Lung (tissue), 16 donors: ENCODE measurements around the gene C3orf52. TPM values are rescaled to one million over a fixed set of nuclear protein-coding genes. Genes with fewer than 3 reads are reported as not detected.
"Not testable (repeated sequence)": the region's sequence is repeated elsewhere in the genome, so short reads cannot be mapped to it uniquely, and the experiment has no call there.

Source experiments
- ATAC-seq: fragments of 200-7000 bp; cut with Tn5 transposase; one replicate; pipeline ENCODE4 v1.9.1; 2020; ENCODE audit warnings: moderate number of reproducible peaks; ENCODE audit not compliant: insufficient read depth, low FRiP score
- DNase-seq, 3 donors: peaks; one replicate each; pipeline ENCODE4 v3.0.0-alpha.2; 2013 to 2017
- H3K27ac ChIP-seq, 2 donors: one replicate each; pipeline ENCODE4 v1.5.1; 2013; ENCODE audit warnings: mild to moderate bottlenecking in 2 of 2, moderate library complexity in 2 of 2, control low read depth in 1 of 2, inconsistent platforms in 1 of 2, low read depth in 1 of 2, low read length in 1 of 2
- H3K27me3 ChIP-seq, 3 donors: one replicate each; pipeline ENCODE4 v1.5.1; 2013; ENCODE audit warnings: low read length in 2 of 3; ENCODE audit not compliant: control insufficient read depth in 3 of 3, insufficient read depth in 3 of 3
- H3K36me3 ChIP-seq, 4 donors: one replicate each; pipeline ENCODE4 v1.5.1; 2013; ENCODE audit warnings: low read length in 4 of 4, mild to moderate bottlenecking in 1 of 4, moderate library complexity in 1 of 4; ENCODE audit not compliant: control insufficient read depth in 4 of 4, insufficient read depth in 4 of 4
- H3K4me1 ChIP-seq, 5 donors: one replicate each; pipeline ENCODE4 v1.5.1; 2013; ENCODE audit warnings: low read length in 5 of 5, mild to moderate bottlenecking in 2 of 5, moderate library complexity in 1 of 5; ENCODE audit not compliant: control insufficient read depth in 5 of 5, insufficient read depth in 5 of 5
- H3K4me3 ChIP-seq: one replicate; pipeline ENCODE4 v1.5.1; 2013; ENCODE audit warnings: mild to moderate bottlenecking, control low read depth, moderate library complexity
- H3K9ac ChIP-seq, 2 donors: one replicate each; pipeline ENCODE4 v1.5.1; 2013; ENCODE audit warnings: low read length in 2 of 2, control low read depth in 1 of 2; ENCODE audit not compliant: insufficient read depth in 1 of 2
- H3K9me3 ChIP-seq, 4 donors: one replicate each; pipeline ENCODE4 v1.5.1; 2013; ENCODE audit warnings: low read length in 3 of 4, mild to moderate bottlenecking in 1 of 4, moderate library complexity in 1 of 4; ENCODE audit not compliant: control insufficient read depth in 4 of 4, insufficient read depth in 3 of 4
- WGBS, 2 donors: extraction: QIAGEN DNeasy Blood & Tissue Kit; methylation state at CpG; one replicate each; pipeline ENCODE4 v1.1.7; 2013; 5-methylcytosine and 5-hydroxymethylcytosine counted together
- long read RNA-seq, 5 donors: transcript quantifications; one replicate each; lab custom pipeline, GENCODE V29; 2026
- polyA plus RNA-seq, 2 donors: library from polyadenylated mRNA; stranded (reverse); fragments of 200-250 nt; gene quantifications; one replicate each; pipeline ENCODE4 v1.2.1, GENCODE V29; 2013
- total RNA-seq, 2 donors: library from RNA; depleted of rRNA in 1 of 2; stranded (reverse); fragments of >200 nt in 1 of 2; gene quantifications; one replicate each; pipeline ENCODE4 v1.2.1, GENCODE V29; 2014 to 2021
- TF ChIP-seq, protein P1 (sequence below): IDR thresholded peaks from 2 replicates; pipeline ENCODE4 v1.5.1; 2012; ENCODE audit warnings: mild to moderate bottlenecking; ENCODE audit errors: control extremely low read depth, extremely low read depth
- donor health status: control.
- donor health status: control.
- donor health status: Bipolar disorder and iron deficiency.
- donor health status: healthy.
- donor health status: DM: yes; HTN: yes; CAD: no.

Gene C3orf52, protein sequence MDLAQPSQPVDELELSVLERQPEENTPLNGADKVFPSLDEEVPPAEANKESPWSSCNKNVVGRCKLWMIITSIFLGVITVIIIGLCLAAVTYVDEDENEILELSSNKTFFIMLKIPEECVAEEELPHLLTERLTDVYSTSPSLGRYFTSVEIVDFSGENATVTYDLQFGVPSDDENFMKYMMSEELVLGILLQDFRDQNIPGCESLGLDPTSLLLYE
- total RNA-seq (10 to 100 TPM; 21.4 to 22.4 TPM), polyA plus RNA-seq (1 to 10 TPM; 6.5 to 7.6 TPM)
- long read RNA-seq, donor 1, transcript C3orf52-201 (6 exons, 2,277 nt), result major isoform, 7 of 7 reads
- long read RNA-seq, donor 1, partial matches to known transcripts, result 0 of 7 reads
- long read RNA-seq, donor 1, other reads (novel, unspliced or antisense), result 0 of 7 reads
- long read RNA-seq, donor 2, result 0 reads
- long read RNA-seq, donor 3, partial matches to known transcripts, result 0 of 1 reads
- long read RNA-seq, donor 3, other reads (novel, unspliced or antisense), result 0 of 1 reads
- long read RNA-seq, donor 4, result 0 reads
- long read RNA-seq, donor 5, partial matches to known transcripts, result 5 of 10 reads
- long read RNA-seq, donor 5, other reads (novel, unspliced or antisense), result 0 of 10 reads

GRCh38 chr3:112086076-112086854 is at the start of gene C3orf52:
TSS of gene C3orf52 (plus strand) at chr3:112086389. CDS start at chr3:112086408, 19 bp downstream.
- Histone ChIP-seq H3K27me3 (peaks cover 0 to 11% (median 0%) of the 10 kb centered on the region in 3 donors), H3K9me3 (no peaks in the 10 kb centered on the region), H3K4me3 (peak within 1 kb of the TSS; percentile 34), H3K4me1 (peaks cover 0 to 20% (median 3%) of the 10 kb centered on the region in 5 donors), H3K27ac (peak within 1 kb of the TSS; percentile 63 to 79), H3K9ac (peak within 1 kb of the TSS in 1 of 2 donors; percentile 57), H3K36me3 (no peaks in the 10 kb centered on the region)
- 1% methylated on average over 66 to 67 of the region's 67 CpGs for WGBS, 2 donors
- DNase-seq, result peak; percentile 81 to 87 (median 85)
- TF ChIP-seq, protein P1, sequence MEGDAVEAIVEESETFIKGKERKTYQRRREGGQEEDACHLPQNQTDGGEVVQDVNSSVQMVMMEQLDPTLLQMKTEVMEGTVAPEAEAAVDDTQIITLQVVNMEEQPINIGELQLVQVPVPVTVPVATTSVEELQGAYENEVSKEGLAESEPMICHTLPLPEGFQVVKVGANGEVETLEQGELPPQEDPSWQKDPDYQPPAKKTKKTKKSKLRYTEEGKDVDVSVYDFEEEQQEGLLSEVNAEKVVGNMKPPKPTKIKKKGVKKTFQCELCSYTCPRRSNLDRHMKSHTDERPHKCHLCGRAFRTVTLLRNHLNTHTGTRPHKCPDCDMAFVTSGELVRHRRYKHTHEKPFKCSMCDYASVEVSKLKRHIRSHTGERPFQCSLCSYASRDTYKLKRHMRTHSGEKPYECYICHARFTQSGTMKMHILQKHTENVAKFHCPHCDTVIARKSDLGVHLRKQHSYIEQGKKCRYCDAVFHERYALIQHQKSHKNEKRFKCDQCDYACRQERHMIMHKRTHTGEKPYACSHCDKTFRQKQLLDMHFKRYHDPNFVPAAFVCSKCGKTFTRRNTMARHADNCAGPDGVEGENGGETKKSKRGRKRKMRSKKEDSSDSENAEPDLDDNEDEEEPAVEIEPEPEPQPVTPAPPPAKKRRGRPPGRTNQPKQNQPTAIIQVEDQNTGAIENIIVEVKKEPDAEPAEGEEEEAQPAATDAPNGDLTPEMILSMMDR, result no peak
- ATAC-seq, result peak; percentile 92

GRCh38 chr3:112037194-112037593 is 49.0 kb upstream of the C3orf52 start:
- not testable (repeated sequence) for H3K9ac ChIP-seq, H3K27me3 ChIP-seq, H3K27ac ChIP-seq, H3K36me3 ChIP-seq, H3K9me3 ChIP-seq, DNase-seq, H3K4me3 ChIP-seq, H3K4me1 ChIP-seq, ATAC-seq
- whole genome bisulfite sequencing, 2 donors, result 58 to 74% methylated on average over 4 of the region's 4 CpGs

- TF ChIP-seq, protein P1, result no peak
- H3K4me3 ChIP-seq, result no peak overlapping the region
- H3K9me3 ChIP-seq, result no peaks in the 10 kb centered on the region
- H3K27me3 ChIP-seq, result no peaks in the 10 kb centered on the region
- WGBS, 2 donors, result 68 to 85% methylated on average over 3 of the region's 3 CpGs
- H3K27ac ChIP-seq, result no peak overlapping the region
- DNase-seq (peak in 2 of 3 donors; percentile 21 to 33), ATAC-seq (no peak)
- no peaks in the 10 kb centered on the region for H3K4me1 ChIP-seq
- H3K36me3 ChIP-seq, result no peaks in the 10 kb centered on the region
- H3K9ac ChIP-seq, result no peak overlapping the region
Measured at GRCh38 chr3:112038863-112039262, 47.3 kb upstream of the C3orf52 start.

DNA sequence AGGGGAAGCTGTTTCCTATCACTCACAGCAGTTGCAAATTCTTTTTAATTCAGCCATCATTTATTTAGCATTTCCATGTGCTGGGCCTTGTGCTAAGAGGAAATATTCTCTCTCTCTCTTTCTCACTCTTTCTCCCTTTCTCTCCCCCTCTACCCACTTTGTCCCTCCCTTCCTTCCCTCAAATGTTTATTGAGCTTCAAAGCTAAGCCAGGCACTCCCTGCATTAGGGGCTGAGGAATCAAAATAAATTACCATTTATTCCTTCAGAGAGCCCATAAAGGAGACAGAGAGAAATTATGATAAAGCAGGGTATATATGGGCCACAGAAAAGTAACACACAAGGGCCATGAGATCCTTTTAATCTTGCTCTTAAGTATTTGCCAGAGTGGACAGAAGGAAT is 44.9 kb upstream of the C3orf52 start:
- no peak for ATAC-seq
- DNase-seq, result no peak
- no peaks in the 10 kb centered on the region for H3K9me3 ChIP-seq
- H3K4me3 ChIP-seq, result no peak overlapping the region
- no peak overlapping the region for H3K27ac ChIP-seq
- H3K9ac ChIP-seq, result no peak overlapping the region
- no peaks in the 10 kb centered on the region for H3K4me1 ChIP-seq
- H3K27me3 ChIP-seq, result no peaks in the 10 kb centered on the region
- H3K36me3 ChIP-seq, result no peaks in the 10 kb centered on the region
- TF ChIP-seq, protein P1, result no peak
